Esophagus muscularis mucosa (tissue), 4 donors: ENCODE data around the gene DIPK1B.

Experiments
- CTCF ChIP-seq, 3 experiments: fragments of 200-600 bp in 2 of 3; fragments of 450-650 bp in 1 of 3; sonication (generic) in 2 of 3; IDR thresholded peaks; one replicate each; pipeline ENCODE4 v1.5.1; 2017 to 2019; ENCODE audit warnings: antibody characterized with exemption in 3 of 3, mild to moderate bottlenecking in 2 of 3, moderate library complexity in 1 of 3
- EP300 ChIP-seq: sonication (generic); formaldehyde crosslinking; IDR thresholded peaks from one replicate; pipeline ENCODE4 v1.6.1; 2017; ENCODE audit warnings: antibody characterized with exemption
- POLR2A ChIP-seq: fragments of 450-650 bp; IDR thresholded peaks from one replicate; pipeline ENCODE4 v1.6.1; 2017; ENCODE audit warnings: antibody characterized with exemption, moderate library complexity, mild to moderate bottlenecking, low read depth

DNA sequence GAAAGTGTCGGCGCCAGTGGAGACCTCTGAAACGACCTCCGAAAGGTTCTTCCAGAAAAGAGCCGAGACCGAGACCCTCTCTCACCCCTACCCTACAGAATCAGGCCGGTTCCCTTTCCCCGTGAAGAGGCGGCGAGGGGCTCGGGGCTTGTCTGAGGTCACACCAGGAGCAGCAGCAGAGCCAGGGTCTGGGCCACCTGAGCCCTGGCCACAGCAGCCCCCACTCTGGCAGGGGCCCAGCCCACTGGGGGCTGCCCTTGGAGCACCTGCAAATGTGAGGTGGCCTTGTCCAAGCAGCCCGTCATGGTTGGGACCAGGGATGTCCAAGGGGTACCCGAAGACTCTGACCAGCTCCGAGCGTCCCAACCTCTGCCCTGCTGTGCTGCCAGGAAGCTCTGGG, 34.3 kb upstream of the DIPK1B start:
- TF ChIP-seq CTCF (IDR thresholded peaks at IDR 0.05) (no peak), POLR2A (no peak), EP300 (no peak)
